Measurements from ENCODE around the gene LTBP1.
A peak's percentile ranks its signal among the peaks of the same experiment; 100 is the strongest.

The LTBP1 gene

GRCh38 chr2:33277002-33277426, 330.3 kb downstream of the LTBP1 start:
- Histone ChIP-seq H3K27ac (ENCODE audit: low read length) (no peak overlapping the region), H3K4me3 (ENCODE audit: low read depth in 1 of 2, low read length in 2 of 2) (no peak overlapping the region), H3K9me3 (ENCODE audit: control insufficient read depth in 1 of 2, low read length in 2 of 2) (no peaks in the 10 kb centered on the region), H3K36me3 (ENCODE audit: control insufficient read depth in 1 of 2, insufficient read depth in 2 of 2, low read length in 2 of 2) (peaks cover 0 to 10% of the 10 kb centered on the region in 2 donors), H3K4me1 (ENCODE audit: control insufficient read depth in 1 of 2, insufficient read depth in 2 of 2, low read length in 2 of 2) (peaks cover 5 to 7% of the 10 kb centered on the region in 2 donors), H3K27me3 (ENCODE audit: low read depth, low read length) (no peaks in the 10 kb centered on the region)

DNA sequence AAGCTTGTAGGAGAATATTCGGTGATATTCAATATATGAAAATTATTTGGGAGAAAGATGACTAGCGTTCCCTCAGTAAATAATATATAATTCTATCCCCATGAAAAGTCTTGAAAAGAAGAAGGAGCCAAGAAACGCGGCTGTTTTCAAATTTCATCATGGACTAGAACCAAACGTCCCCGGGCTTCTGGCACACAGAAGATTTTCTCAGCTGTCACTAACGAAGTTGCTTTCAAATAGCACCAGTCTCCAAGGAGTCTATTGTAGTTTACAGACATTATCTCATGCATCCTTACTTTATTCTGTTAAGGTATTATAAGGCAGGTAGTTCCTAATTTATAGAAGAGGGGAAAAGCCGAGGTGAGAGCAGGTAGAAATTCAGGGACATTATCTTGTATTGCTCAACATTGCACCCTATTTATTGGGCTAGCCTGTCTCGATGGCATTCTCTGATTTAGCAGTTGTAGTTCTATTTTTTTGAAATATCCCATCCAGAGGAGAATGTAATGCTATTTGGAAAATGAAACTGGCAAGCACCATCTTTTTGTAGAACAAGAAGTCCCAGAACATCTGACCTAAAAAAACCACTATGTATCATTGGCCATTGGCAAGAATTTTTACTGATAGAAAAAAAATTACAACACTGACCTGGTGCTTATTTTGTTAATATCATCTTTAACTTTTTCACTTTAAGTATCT, 331.6 kb downstream of the LTBP1 start:
- H3K4me3 ChIP-seq (ENCODE audit: low read depth in 1 of 2, low read length in 2 of 2), result no peak overlapping the region
- peaks cover 0 to 10% of the 10 kb centered on the region in 2 donors for H3K36me3 ChIP-seq (ENCODE audit: control insufficient read depth in 1 of 2, insufficient read depth in 2 of 2, low read length in 2 of 2)
- peaks cover 5 to 7% of the 10 kb centered on the region in 2 donors for H3K4me1 ChIP-seq (ENCODE audit: control insufficient read depth in 1 of 2, insufficient read depth in 2 of 2, low read length in 2 of 2)
- H3K27ac ChIP-seq (ENCODE audit: low read length), result peak overlapping the region; percentile 13
- H3K9me3 ChIP-seq (ENCODE audit: control insufficient read depth in 1 of 2, low read length in 2 of 2), result no peaks in the 10 kb centered on the region
- H3K27me3 ChIP-seq (ENCODE audit: low read depth, low read length), result no peaks in the 10 kb centered on the region

- peaks cover 0 to 1% of the 10 kb centered on the region in 2 donors for H3K4me1 ChIP-seq (ENCODE audit: control insufficient read depth in 1 of 2, insufficient read depth in 2 of 2, low read length in 2 of 2)
- H3K27me3 ChIP-seq (ENCODE audit: low read depth, low read length), result no peaks in the 10 kb centered on the region
- H3K36me3 ChIP-seq (ENCODE audit: control insufficient read depth in 1 of 2, insufficient read depth in 2 of 2, low read length in 2 of 2), result peaks cover 0 to 5% of the 10 kb centered on the region in 2 donors
- no peaks in the 10 kb centered on the region for H3K9me3 ChIP-seq (ENCODE audit: control insufficient read depth in 1 of 2, low read length in 2 of 2)
- H3K27ac ChIP-seq (ENCODE audit: low read length), result no peak overlapping the region
- no peak overlapping the region for H3K4me3 ChIP-seq (ENCODE audit: low read depth in 1 of 2, low read length in 2 of 2)
These were observed 337.5 kb downstream of the LTBP1 start for GRCh38 chr2:33284287-33284686.

DNA sequence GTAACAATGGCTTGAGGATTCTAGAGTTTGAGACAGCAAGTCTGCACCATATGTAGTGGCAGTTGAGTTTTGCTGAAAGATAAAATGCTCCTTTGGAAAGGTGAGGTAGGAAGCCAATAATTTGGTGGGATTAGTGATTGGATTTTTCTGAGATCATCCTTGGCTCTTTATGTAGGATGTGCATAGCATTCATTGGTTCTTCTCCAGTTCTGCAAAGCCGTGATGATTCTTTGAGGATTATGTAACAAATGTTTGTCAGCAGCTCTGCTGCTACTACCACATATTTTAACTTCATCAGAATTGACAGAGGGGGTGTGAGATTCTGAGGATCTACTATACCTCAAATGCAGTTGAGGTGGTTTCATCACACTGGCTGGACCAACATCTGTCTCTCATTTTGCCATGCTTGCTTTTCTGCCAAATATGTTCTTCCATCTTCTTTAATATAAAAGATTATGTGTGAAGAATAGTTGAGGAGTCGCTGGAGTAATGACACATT, 340.8 kb downstream of the LTBP1 start:
- Histone ChIP-seq H3K27ac (ENCODE audit: low read length) (no peak overlapping the region), H3K27me3 (ENCODE audit: low read depth, low read length) (no peaks in the 10 kb centered on the region), H3K9me3 (ENCODE audit: control insufficient read depth in 1 of 2, low read length in 2 of 2) (no peaks in the 10 kb centered on the region), H3K36me3 (ENCODE audit: control insufficient read depth in 1 of 2, insufficient read depth in 2 of 2, low read length in 2 of 2) (no peaks in the 10 kb centered on the region), H3K4me3 (ENCODE audit: low read depth in 1 of 2, low read length in 2 of 2) (no peak overlapping the region), H3K4me1 (ENCODE audit: control insufficient read depth in 1 of 2, insufficient read depth in 2 of 2, low read length in 2 of 2) (peaks cover 9 to 15% of the 10 kb centered on the region in 2 donors)

DNA sequence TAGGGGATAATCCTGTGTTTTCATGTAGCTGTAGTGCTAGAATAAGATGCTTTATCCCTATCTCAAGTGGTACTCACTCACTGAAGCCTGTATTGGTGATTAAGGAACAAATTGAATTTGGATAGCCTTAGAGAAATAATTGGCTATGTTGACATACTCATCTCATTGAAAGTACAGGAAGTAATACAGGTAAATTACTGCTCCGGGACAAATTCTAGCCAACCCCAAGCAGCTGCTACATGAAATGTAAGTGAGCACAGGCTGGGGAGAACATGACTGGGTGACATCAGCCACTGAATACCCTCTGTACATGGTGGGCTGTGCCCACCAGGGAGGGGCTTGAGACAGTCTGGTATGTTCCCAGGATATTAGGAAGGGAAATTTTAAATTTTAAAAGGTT, 341.3 kb downstream of the LTBP1 start:
- H3K27me3 ChIP-seq (ENCODE audit: low read depth, low read length), result no peaks in the 10 kb centered on the region
- no peaks in the 10 kb centered on the region for H3K9me3 ChIP-seq (ENCODE audit: control insufficient read depth in 1 of 2, low read length in 2 of 2)
- H3K4me1 ChIP-seq (ENCODE audit: control insufficient read depth in 1 of 2, insufficient read depth in 2 of 2, low read length in 2 of 2), result peaks cover 9 to 17% of the 10 kb centered on the region in 2 donors
- H3K4me3 ChIP-seq (ENCODE audit: low read depth in 1 of 2, low read length in 2 of 2), result no peak overlapping the region
- H3K27ac ChIP-seq (ENCODE audit: low read length), result no peak overlapping the region
- no peaks in the 10 kb centered on the region for H3K36me3 ChIP-seq (ENCODE audit: control insufficient read depth in 1 of 2, insufficient read depth in 2 of 2, low read length in 2 of 2)

- Histone ChIP-seq H3K36me3 (ENCODE audit: control insufficient read depth in 1 of 2, insufficient read depth in 2 of 2, low read length in 2 of 2) (no peaks in the 10 kb centered on the region), H3K27ac (ENCODE audit: low read length) (no peak overlapping the region), H3K4me3 (ENCODE audit: low read depth in 1 of 2, low read length in 2 of 2) (no peak overlapping the region), H3K4me1 (ENCODE audit: control insufficient read depth in 1 of 2, insufficient read depth in 2 of 2, low read length in 2 of 2) (peaks cover 9 to 21% of the 10 kb centered on the region in 2 donors), H3K9me3 (ENCODE audit: control insufficient read depth in 1 of 2, low read length in 2 of 2) (no peaks in the 10 kb centered on the region), H3K27me3 (ENCODE audit: low read depth, low read length) (no peaks in the 10 kb centered on the region)
These were observed 343.2 kb downstream of the LTBP1 start for GRCh38 chr2:33289961-33290360.

DNA sequence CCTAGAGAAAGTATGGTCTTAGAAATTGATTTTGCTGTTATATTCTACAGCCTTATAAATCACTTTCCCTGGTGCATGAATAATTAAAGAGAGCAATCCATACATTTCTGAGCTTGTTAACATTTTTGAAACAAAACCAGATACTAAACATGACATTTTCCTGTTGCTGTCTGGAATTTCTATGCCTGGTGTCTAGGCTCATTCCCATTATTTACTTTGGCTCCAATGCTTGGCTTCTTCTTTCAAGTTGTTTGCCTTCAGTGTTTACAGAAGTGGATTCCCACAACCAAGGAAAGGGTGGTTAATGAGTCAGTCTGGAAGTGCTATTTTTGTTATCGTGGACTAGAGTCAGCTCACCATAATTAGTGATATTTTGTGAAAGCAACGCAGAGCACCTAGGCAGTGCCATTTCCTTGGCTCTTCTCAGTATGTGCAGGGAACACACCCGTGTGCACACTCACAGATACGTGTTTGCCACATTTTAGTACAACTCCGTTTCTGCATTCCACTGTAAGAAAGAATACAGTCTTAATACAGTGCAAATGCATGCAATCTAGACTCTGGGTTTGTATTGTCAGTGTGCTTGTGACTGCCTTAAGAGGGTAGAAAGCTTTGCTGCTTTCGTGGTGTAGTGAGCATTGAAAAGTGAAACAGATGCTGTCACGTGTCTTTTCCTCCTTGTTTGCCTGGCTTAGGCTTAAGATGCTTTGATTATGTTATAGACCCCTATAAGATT, 344.7 kb downstream of the LTBP1 start:
- peak overlapping the region; percentile 52 for H3K27ac ChIP-seq (ENCODE audit: low read length)
- H3K36me3 ChIP-seq (ENCODE audit: control insufficient read depth in 1 of 2, insufficient read depth in 2 of 2, low read length in 2 of 2), result no peaks in the 10 kb centered on the region
- peaks cover 9 to 21% of the 10 kb centered on the region in 2 donors for H3K4me1 ChIP-seq (ENCODE audit: control insufficient read depth in 1 of 2, insufficient read depth in 2 of 2, low read length in 2 of 2)
- H3K27me3 ChIP-seq (ENCODE audit: low read depth, low read length), result no peaks in the 10 kb centered on the region
- H3K4me3 ChIP-seq (ENCODE audit: low read depth in 1 of 2, low read length in 2 of 2), result peak overlapping the region; percentile 38 to 41
- no peaks in the 10 kb centered on the region for H3K9me3 ChIP-seq (ENCODE audit: control insufficient read depth in 1 of 2, low read length in 2 of 2)

- peak overlapping the region; percentile 52 for H3K27ac ChIP-seq (ENCODE audit: low read length)
- H3K4me1 ChIP-seq (ENCODE audit: control insufficient read depth in 1 of 2, insufficient read depth in 2 of 2, low read length in 2 of 2), result peaks cover 9 to 25% of the 10 kb centered on the region in 2 donors
These were observed 345.3 kb downstream of the LTBP1 start for GRCh38 chr2:33292063-33292462.

DNA sequence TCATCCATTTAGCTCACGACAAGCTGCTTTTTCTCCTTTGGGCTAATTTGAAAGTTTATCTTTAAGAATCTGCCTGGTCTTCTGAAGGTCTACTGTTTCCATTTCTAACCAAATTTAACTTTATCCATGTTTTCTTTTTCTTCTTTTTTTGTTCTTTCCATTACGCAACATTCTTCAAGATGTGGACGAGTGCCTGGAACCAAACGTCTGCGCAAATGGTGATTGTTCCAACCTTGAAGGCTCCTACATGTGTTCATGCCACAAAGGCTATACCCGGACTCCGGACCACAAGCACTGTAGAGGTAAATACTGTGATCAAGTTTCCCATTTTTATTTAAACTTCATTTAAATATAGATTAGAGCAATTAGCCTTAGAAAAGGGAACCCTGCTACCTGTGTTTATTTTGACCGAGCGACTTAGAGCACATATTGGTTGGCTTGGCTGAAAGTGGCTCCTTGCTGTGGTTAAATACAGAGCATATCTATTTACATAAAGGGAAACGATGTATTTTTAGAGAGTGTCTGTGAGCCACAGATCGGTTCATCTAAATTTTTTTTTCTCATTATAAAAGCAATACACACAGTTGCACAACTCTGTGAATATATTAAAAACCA, 346.3 kb downstream of the LTBP1 start:
- H3K27me3 ChIP-seq (ENCODE audit: low read depth, low read length), result no peaks in the 10 kb centered on the region
- peak overlapping the region; percentile 52 for H3K27ac ChIP-seq (ENCODE audit: low read length)
- no peaks in the 10 kb centered on the region for H3K36me3 ChIP-seq (ENCODE audit: control insufficient read depth in 1 of 2, insufficient read depth in 2 of 2, low read length in 2 of 2)
- H3K9me3 ChIP-seq (ENCODE audit: control insufficient read depth in 1 of 2, low read length in 2 of 2), result no peaks in the 10 kb centered on the region
- H3K4me1 ChIP-seq (ENCODE audit: control insufficient read depth in 1 of 2, insufficient read depth in 2 of 2, low read length in 2 of 2), result peaks cover 9 to 32% of the 10 kb centered on the region in 2 donors
- no peak overlapping the region for H3K4me3 ChIP-seq (ENCODE audit: low read depth in 1 of 2, low read length in 2 of 2)

More at GRCh38 chr2:33292063-33292462, 345.3 kb downstream of the LTBP1 start:
- H3K36me3 ChIP-seq (ENCODE audit: control insufficient read depth in 1 of 2, insufficient read depth in 2 of 2, low read length in 2 of 2), result no peaks in the 10 kb centered on the region
- H3K4me3 ChIP-seq (ENCODE audit: low read depth in 1 of 2, low read length in 2 of 2), result peak overlapping the region; percentile 38 to 41
- no peaks in the 10 kb centered on the region for H3K27me3 ChIP-seq (ENCODE audit: low read depth, low read length)
- H3K9me3 ChIP-seq (ENCODE audit: control insufficient read depth in 1 of 2, low read length in 2 of 2), result no peaks in the 10 kb centered on the region

DNA sequence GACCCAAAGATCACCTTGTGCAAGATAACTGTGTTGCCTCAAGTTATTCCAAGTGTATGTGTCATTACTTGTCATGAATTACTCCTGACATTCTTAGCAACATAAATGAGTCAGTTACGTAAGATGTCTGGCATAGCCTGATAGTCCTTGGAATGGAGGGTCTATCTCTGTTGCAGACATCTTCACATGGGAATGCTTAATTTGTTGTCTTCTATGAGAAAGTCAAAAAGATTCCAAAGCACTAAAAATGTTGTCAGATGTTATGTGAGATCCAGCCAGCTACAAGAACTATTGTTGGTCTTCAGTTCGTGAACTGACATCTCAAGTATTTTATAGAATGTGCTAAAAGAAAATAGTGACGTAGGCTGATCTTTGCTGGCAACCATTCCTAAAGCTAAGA, 351.5 kb downstream of the LTBP1 start:
- H3K4me1 ChIP-seq (ENCODE audit: control insufficient read depth in 1 of 2, insufficient read depth in 2 of 2, low read length in 2 of 2), result peaks cover 7 to 26% of the 10 kb centered on the region in 2 donors
- no peaks in the 10 kb centered on the region for H3K9me3 ChIP-seq (ENCODE audit: control insufficient read depth in 1 of 2, low read length in 2 of 2)
- peaks cover 0 to 8% of the 10 kb centered on the region in 2 donors for H3K36me3 ChIP-seq (ENCODE audit: control insufficient read depth in 1 of 2, insufficient read depth in 2 of 2, low read length in 2 of 2)
- H3K27me3 ChIP-seq (ENCODE audit: low read depth, low read length), result no peaks in the 10 kb centered on the region
- H3K27ac ChIP-seq (ENCODE audit: low read length), result no peak overlapping the region
- H3K4me3 ChIP-seq (ENCODE audit: low read depth in 1 of 2, low read length in 2 of 2), result no peak overlapping the region

DNA sequence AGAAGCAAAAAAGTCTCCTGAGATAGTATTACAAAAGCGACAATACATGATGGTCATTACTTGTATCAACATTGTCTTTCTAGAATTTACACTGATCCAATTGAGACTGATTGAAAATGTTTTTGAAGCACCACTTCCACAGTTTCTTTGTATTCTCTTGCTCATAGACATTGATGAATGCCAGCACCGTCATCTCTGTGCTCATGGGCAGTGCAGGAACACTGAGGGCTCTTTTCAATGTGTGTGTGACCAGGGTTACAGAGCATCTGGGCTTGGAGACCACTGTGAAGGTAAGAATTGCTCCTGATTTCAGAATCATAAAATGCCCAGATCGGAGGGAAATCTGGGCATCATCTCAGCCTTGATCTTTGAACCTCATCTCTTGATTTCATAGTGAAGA, 354.6 kb downstream of the LTBP1 start:
- no peaks in the 10 kb centered on the region for H3K9me3 ChIP-seq (ENCODE audit: control insufficient read depth in 1 of 2, low read length in 2 of 2)
- peaks cover 7 to 35% of the 10 kb centered on the region in 2 donors for H3K4me1 ChIP-seq (ENCODE audit: control insufficient read depth in 1 of 2, insufficient read depth in 2 of 2, low read length in 2 of 2)
- H3K4me3 ChIP-seq (ENCODE audit: low read depth in 1 of 2, low read length in 2 of 2), result no peak overlapping the region
- H3K27ac ChIP-seq (ENCODE audit: low read length), result peak overlapping the region; percentile 26
- H3K27me3 ChIP-seq (ENCODE audit: low read depth, low read length), result no peaks in the 10 kb centered on the region
- H3K36me3 ChIP-seq (ENCODE audit: control insufficient read depth in 1 of 2, insufficient read depth in 2 of 2, low read length in 2 of 2), result peaks cover 0 to 8% of the 10 kb centered on the region in 2 donors
